ENCODE measurements around the gene PRKCD. TPM values are rescaled to one million over a fixed set of nuclear protein-coding genes. Genes with fewer than 3 reads are reported as not detected.

PRKCD gene
- total and polyA plus RNA-seq, 2 of the 4 experiments (the other 2 are of a cell fraction), result 4.3 to 19.0 TPM

GRCh38 chr3:53192608-53193007, 31.6 kb downstream of the PRKCD start:
- H3K79me1 ChIP-seq (ENCODE audit: low read depth in 1 of 2, low read length in 2 of 2), result no peaks in the 10 kb centered on the region
- H3K4ac ChIP-seq (ENCODE audit: low read depth, low read length), result no peak overlapping the region
- H4K8ac ChIP-seq (ENCODE audit: low read depth in 2 of 2, low read length in 2 of 2), result no peak overlapping the region
- H3K4me1 ChIP-seq (ENCODE audit: control insufficient read depth, insufficient read depth, low read length), result peaks cover 16% of the 10 kb centered on the region
- peaks cover 8% of the 10 kb centered on the region; the same call in 1 of the 2 replicates for H3K9me1 ChIP-seq (ENCODE audit: insufficient read depth, low read length)
- H3K56ac ChIP-seq (ENCODE audit: extremely low read depth, insufficient read depth, low read length), result no peak overlapping the region
- POLR2A ChIA-PET (ENCODE audit: unreplicated experiment), result no interaction called here
- no peak overlapping the region for H4K91ac ChIP-seq (ENCODE audit: insufficient read depth, low read depth, low read length)
- H2AFZ ChIP-seq (replicated peaks; ENCODE audit: low read length, poor library complexity), result no peak overlapping the region
- no peak overlapping the region for H2AK5ac ChIP-seq (ENCODE audit: low read depth, low read length)
- no peaks in the 10 kb centered on the region for H4K20me1 ChIP-seq (ENCODE audit: insufficient read depth, low read length)
- H3K9me3 ChIP-seq (ENCODE audit: control insufficient read depth, insufficient read depth, low read length), result no peaks in the 10 kb centered on the region
- no peak overlapping the region for H3K9ac ChIP-seq (ENCODE audit: low read depth, low read length)
- no peak overlapping the region for H3K23ac ChIP-seq (ENCODE audit: low read depth, low read length)
- no peak overlapping the region for H2BK20ac ChIP-seq (ENCODE audit: low read depth, low read length)
- no peak overlapping the region for H3K4me2 ChIP-seq (ENCODE audit: low read depth, low read length)
- TF ChIP-seq CTCF (conservative IDR thresholded peaks at IDR 0.05; ENCODE audit: low read depth, low read length), result no peak
- TF ChIP-seq NFE2L2 (IDR thresholded peaks at IDR 0.05; ENCODE audit: low read depth, low read length), result no peak
- no peak for TF ChIP-seq POLR2A (IDR thresholded peaks at IDR 0.05; ENCODE audit: low read depth, low read length)
- no peak for TF ChIP-seq SMC3 (IDR thresholded peaks at IDR 0.05; ENCODE audit: low read depth, low read length)
- no peak for TF ChIP-seq ELK1 (IDR thresholded peaks at IDR 0.05; ENCODE audit: borderline replicate concordance, low read depth, low read length)
- TF ChIP-seq RCOR1 (IDR thresholded peaks at IDR 0.05; ENCODE audit: insufficient replicate concordance, low read length), result no peak
- no peak for TF ChIP-seq BHLHE40 (IDR thresholded peaks at IDR 0.05; ENCODE audit: low read depth, low read length)
- TF ChIP-seq CEBPB (IDR thresholded peaks at IDR 0.05; ENCODE audit: low read depth, low read length), result no peak
- no peak for TF ChIP-seq USF2 (IDR thresholded peaks at IDR 0.05; ENCODE audit: low read depth, low read length)
- TF ChIP-seq RAD21 (IDR thresholded peaks at IDR 0.05; ENCODE audit: low read length), result no peak
- TF ChIP-seq CHD1 (IDR thresholded peaks at IDR 0.05; ENCODE audit: low read depth, low read length), result no peak
- TF ChIP-seq MAFK (IDR thresholded peaks at IDR 0.05; ENCODE audit: low read depth, low read length), result no peak
- TF ChIP-seq MXI1 (IDR thresholded peaks at IDR 0.05; ENCODE audit: borderline replicate concordance, low read depth, low read length), result no peak
- TF ChIP-seq MAZ (IDR thresholded peaks at IDR 0.05; ENCODE audit: borderline replicate concordance, low read depth, low read length), result no peak
- TF ChIP-seq FOS (IDR thresholded peaks at IDR 0.05; ENCODE audit: low read depth, low read length), result no peak
- TF ChIP-seq RFX5 (IDR thresholded peaks at IDR 0.05; ENCODE audit: low read depth, low read length), result no peak
- H3K4me3 ChIP-seq (ENCODE audit: insufficient read depth, low read depth, low read length), result no peak overlapping the region
- H3K27me3 ChIP-seq (ENCODE audit: control insufficient read depth, insufficient read depth, low read length), result no peaks in the 10 kb centered on the region
- ATAC-seq (ENCODE audit: low read depth) (no peak), DNase-seq (no peak)
- BruUV-seq (replicated peaks), result no TSS peak
- whole genome bisulfite sequencing, 2 experiments (ENCODE audit: extremely low coverage in 2 of 2, insufficient read length in 1 of 2), result 29% methylated on average over 1 of the region's 3 CpGs; no CpG with 5 or more reads in 1 of the 2 experiments
- H3K36me3 ChIP-seq (ENCODE audit: control insufficient read depth, insufficient read depth, low read length), result peaks cover 16% of the 10 kb centered on the region; the same call in 1 of the 2 replicates
- CTCF ChIA-PET, result interaction anchor here (1.2 kb wide), 1 partner anchor 82 kb away, joined by 3 read pairs; no protein-coding TSS in a partner anchor
- H3K18ac ChIP-seq (ENCODE audit: low read depth, low read length), result no peak overlapping the region
- dilution Hi-C loops (cut with HindIII; ENCODE audit: low sequenced_read_pairs, unreplicated experiment) (no loop called here), intact Hi-C loops (cut with micrococcal nuclease) (no loop called here), in situ Hi-C loops (cut with MboI; ENCODE audit: low sequenced_read_pairs) (loop anchor here (5.0 kb wide), 1 partner anchor 60 kb away; the partner anchor contains the start of gene RFT1)
- H2BK5ac ChIP-seq (ENCODE audit: low read depth, low read length, poor library complexity, severe bottlenecking), result no peak overlapping the region
- no peak overlapping the region for H2BK120ac ChIP-seq (ENCODE audit: low read depth, low read length)
- H3K14ac ChIP-seq (replicated peaks; ENCODE audit: low read depth, low read length), result no peak overlapping the region
- H2BK15ac ChIP-seq (ENCODE audit: low read depth, low read length), result no peak overlapping the region
- H3K27ac ChIP-seq (ENCODE audit: insufficient read depth, low read length), result no peak overlapping the region
- H2AK9ac ChIP-seq (replicated peaks; ENCODE audit: low read depth, low read length, poor library complexity), result no peak overlapping the region
- H4K5ac ChIP-seq (ENCODE audit: low read depth, low read length), result no peak overlapping the region

Data from IMR-90 (cell line).